Mesendoderm (in vitro differentiated cells): ENCODE measurements around the gene DELE1. TPM values are rescaled to one million over a fixed set of nuclear protein-coding genes. Genes with fewer than 3 reads are reported as not detected.

ENCODE experiments used
- DNase-seq: peaks from one replicate; pipeline ENCODE4 v3.0.0; 2013
- H2AK5ac ChIP-seq: 2 replicates; pipeline ENCODE4 v1.6.1; 2013; ENCODE audit warnings: low read length, inconsistent platforms
- H2BK120ac ChIP-seq: 2 replicates; pipeline ENCODE4 v1.6.1; 2013; ENCODE audit warnings: low read depth, mild to moderate bottlenecking, low read length, moderate library complexity, mixed read lengths
- H2BK15ac ChIP-seq: replicated peaks from 2 replicates; pipeline ENCODE4 v1.6.1; 2013; ENCODE audit warnings: low read depth, mild to moderate bottlenecking, moderate library complexity
- H2BK5ac ChIP-seq: 2 replicates; pipeline ENCODE4 v1.6.1; 2013; ENCODE audit warnings: low read length, inconsistent platforms
- H3K18ac ChIP-seq: 2 replicates; pipeline ENCODE4 v1.6.1; 2013; ENCODE audit warnings: mild to moderate bottlenecking, low read length, mixed read lengths
- H3K23ac ChIP-seq: one replicate; pipeline ENCODE4 v1.6.1; 2013; ENCODE audit warnings: low read length
- H3K27ac ChIP-seq: 2 replicates; pipeline ENCODE4 v1.5.1; 2013; ENCODE audit warnings: low read depth, mild to moderate bottlenecking, inconsistent platforms, low read length, moderate library complexity
- H3K27me3 ChIP-seq: 2 replicates; pipeline ENCODE4 v1.6.1; 2013; ENCODE audit warnings: low read length, control low read depth, mild to moderate bottlenecking, inconsistent platforms; ENCODE audit not compliant: insufficient read depth, poor library complexity
- H3K36me3 ChIP-seq: 2 replicates; pipeline ENCODE4 v1.6.1; 2013; ENCODE audit warnings: low read length, inconsistent platforms; ENCODE audit not compliant: control insufficient read depth, insufficient read depth
- H3K4ac ChIP-seq: one replicate; pipeline ENCODE4 v1.6.1; 2013; ENCODE audit warnings: low read depth, mild to moderate bottlenecking, low read length, moderate library complexity
- H3K4me1 ChIP-seq: 2 replicates; pipeline ENCODE4 v1.6.1; 2013; ENCODE audit warnings: low read depth, low read length, inconsistent platforms; ENCODE audit not compliant: control insufficient read depth
- H3K4me2 ChIP-seq: 2 replicates; pipeline ENCODE4 v1.6.1; 2013; ENCODE audit warnings: low read length
- H3K4me3 ChIP-seq: 2 replicates; pipeline ENCODE4 v1.5.1; 2013; ENCODE audit warnings: mild to moderate bottlenecking, low read length
- H3K56ac ChIP-seq: one replicate; pipeline ENCODE4 v1.6.1; 2013; ENCODE audit warnings: low read length
- H3K79me1 ChIP-seq: 2 replicates; pipeline ENCODE4 v1.6.1; 2013; ENCODE audit warnings: low read length, inconsistent platforms
- H3K79me2 ChIP-seq: 2 replicates; pipeline ENCODE4 v1.6.1; 2013; ENCODE audit warnings: mild to moderate bottlenecking, low read length; ENCODE audit not compliant: control insufficient read depth, insufficient read depth
- H3K9ac ChIP-seq: 2 replicates; pipeline ENCODE4 v1.6.1; 2013; ENCODE audit warnings: low read length, inconsistent platforms
- H4K5ac ChIP-seq: one replicate; pipeline ENCODE4 v1.6.1; 2013; ENCODE audit warnings: low read length
- H4K8ac ChIP-seq: one replicate; pipeline ENCODE4 v1.6.1; 2013; ENCODE audit warnings: low read depth, mild to moderate bottlenecking, control low read depth, low read length, moderate library complexity
- WGBS: extraction: QIAGEN DNeasy Blood & Tissue Kit; methylation state at CpG from one replicate; pipeline ENCODE4 v1.1.7; 2013; ENCODE audit warnings: low lambda C conversion rate, missing lambda C conversion rate; ENCODE audit not compliant: insufficient coverage; ENCODE audit errors: extremely low coverage; 5-methylcytosine and 5-hydroxymethylcytosine counted together
- polyA plus RNA-seq, 2 experiments: library from polyadenylated mRNA; stranded (reverse); fragments of 200-250 nt; gene quantifications; one replicate each; pipeline ENCODE4 v1.2.3, GENCODE V29; 2013

Gene DELE1
- polyA plus RNA-seq (2013, experiment 1 of 2): 29.3 TPM
- polyA plus RNA-seq (2013, experiment 2 of 2): 30.5 TPM

- no CpG with 5 or more reads among the region's 53 CpGs for WGBS
- peak within 1 kb of the TSS; percentile 77 for H2BK5ac ChIP-seq
- peaks cover 2% of the 10 kb centered on the region for H3K79me2 ChIP-seq
- peak within 1 kb of the TSS; percentile 48 for H2AK5ac ChIP-seq
- peak within 1 kb of the TSS; percentile 17 for H4K8ac ChIP-seq
- H2BK120ac ChIP-seq: no peak within 1 kb of the TSS
- H3K9ac ChIP-seq: peak within 1 kb of the TSS; percentile 94
- no peaks in the 10 kb centered on the region for H3K27me3 ChIP-seq
- no peak within 1 kb of the TSS for H2BK15ac ChIP-seq
- peak within 1 kb of the TSS; percentile 90 for H3K4me3 ChIP-seq
- DNase-seq: peak; percentile 98
- peak within 1 kb of the TSS; percentile 77 for H3K4me2 ChIP-seq
- peak within 1 kb of the TSS; percentile 93 for H3K56ac ChIP-seq
- peaks cover 13% of the 10 kb centered on the region for H3K79me1 ChIP-seq
- H4K5ac ChIP-seq: no peak within 1 kb of the TSS
- H3K36me3 ChIP-seq: peaks cover 6% of the 10 kb centered on the region
- peak within 1 kb of the TSS; percentile 95 for H3K4ac ChIP-seq
- H3K27ac ChIP-seq: peak within 1 kb of the TSS; percentile 97
- H3K4me1 ChIP-seq: peaks cover 4% of the 10 kb centered on the region
- H3K18ac ChIP-seq: peak within 1 kb of the TSS; percentile 91
- peak within 1 kb of the TSS; percentile 83 for H3K23ac ChIP-seq
These were observed at the start of gene DELE1 for GRCh38 chr5:141923448-141924313. TSS of gene DELE1 (plus strand) at chr5:141923871. CDS start at chr5:141923942, 71 bp downstream.

- H3K36me3 ChIP-seq: no peaks in the 10 kb centered on the region
- no peak overlapping the region for H2BK15ac ChIP-seq
- no peak overlapping the region for H2AK5ac ChIP-seq
- H3K18ac ChIP-seq: no peak overlapping the region
- no peaks in the 10 kb centered on the region for H3K27me3 ChIP-seq
- H3K79me2 ChIP-seq: peaks cover 49% of the 10 kb centered on the region
- no peak overlapping the region for H4K5ac ChIP-seq
- H3K4me1 ChIP-seq: peaks cover 32% of the 10 kb centered on the region
- no peak overlapping the region for H4K8ac ChIP-seq
- peaks cover 29% of the 10 kb centered on the region for H3K79me1 ChIP-seq
- H2BK120ac ChIP-seq: no peak overlapping the region
- peak overlapping the region; percentile 75 for H3K56ac ChIP-seq
- WGBS: no CpG with 5 or more reads among the region's 3 CpGs
- H3K4ac ChIP-seq: no peak overlapping the region
- no peak overlapping the region for H3K23ac ChIP-seq
- DNase-seq: no peak
- no peak overlapping the region for H2BK5ac ChIP-seq
- no peak overlapping the region for H3K4me3 ChIP-seq
- no peak overlapping the region for H3K27ac ChIP-seq
- H3K9ac ChIP-seq: no peak overlapping the region
- H3K4me2 ChIP-seq: no peak overlapping the region
These were observed 49.8 kb upstream of the DELE1 start for GRCh38 chr5:141873933-141874261.

GRCh38 chr5:141874262-141874964 lies 49.3 kb upstream of the DELE1 start:
- no peak overlapping the region for H3K4ac ChIP-seq
- no peak overlapping the region for H2BK5ac ChIP-seq
- peaks cover 29% of the 10 kb centered on the region for H3K79me1 ChIP-seq
- peak overlapping the region; percentile 75 for H3K56ac ChIP-seq
- DNase-seq: no peak
- H3K79me2 ChIP-seq: peaks cover 49% of the 10 kb centered on the region
- no peak overlapping the region for H3K4me3 ChIP-seq
- no peaks in the 10 kb centered on the region for H3K27me3 ChIP-seq
- no peak overlapping the region for H2BK15ac ChIP-seq
- H3K27ac ChIP-seq: no peak overlapping the region
- no peak overlapping the region for H4K5ac ChIP-seq
- H3K18ac ChIP-seq: no peak overlapping the region
- H3K36me3 ChIP-seq: no peaks in the 10 kb centered on the region
- peaks cover 32% of the 10 kb centered on the region for H3K4me1 ChIP-seq
- H2AK5ac ChIP-seq: peak overlapping the region; percentile 88
- no CpG with 5 or more reads among the region's 16 CpGs for WGBS
- H3K4me2 ChIP-seq: no peak overlapping the region
- H2BK120ac ChIP-seq: no peak overlapping the region
- H4K8ac ChIP-seq: no peak overlapping the region
- peak overlapping the region; percentile 24 for H3K9ac ChIP-seq
- H3K23ac ChIP-seq: no peak overlapping the region

- Histone ChIP-seq H3K9ac (peak overlapping the region; percentile 92), H2AK5ac (no peak overlapping the region), H3K79me1 (peaks cover 21% of the 10 kb centered on the region), H3K27me3 (no peaks in the 10 kb centered on the region), H2BK15ac (no peak overlapping the region), H3K4me2 (peak overlapping the region; percentile 99), H4K8ac (no peak overlapping the region), H3K23ac (peak overlapping the region; percentile 57), H3K27ac (no peak overlapping the region), H3K18ac (peak overlapping the region; percentile 18), H3K56ac (peak overlapping the region; percentile 87), H3K79me2 (peaks cover 43% of the 10 kb centered on the region), H3K36me3 (no peaks in the 10 kb centered on the region), H2BK5ac (no peak overlapping the region), H3K4ac (no peak overlapping the region), H2BK120ac (no peak overlapping the region), H4K5ac (no peak overlapping the region), H3K4me1 (peaks cover 27% of the 10 kb centered on the region), H3K4me3 (no peak overlapping the region)
- DNase-seq: no peak
- WGBS: no CpG with 5 or more reads among the region's 9 CpGs
These were observed 48.5 kb upstream of the DELE1 start for GRCh38 chr5:141875022-141875740.

- no CpG with 5 or more reads among the region's 65 CpGs for WGBS
- peak overlapping the region; percentile 39 for H3K4me3 ChIP-seq
- H3K9ac ChIP-seq: peak overlapping the region; percentile 92
- H3K27me3 ChIP-seq: no peaks in the 10 kb centered on the region
- H3K4ac ChIP-seq: no peak overlapping the region
- H3K18ac ChIP-seq: peak overlapping the region; percentile 29
- peak overlapping the region; percentile 41 for H3K27ac ChIP-seq
- H3K56ac ChIP-seq: peak overlapping the region; percentile 87
- peak; percentile 71 for DNase-seq
- H3K4me1 ChIP-seq: peaks cover 27% of the 10 kb centered on the region
- peaks cover 15% of the 10 kb centered on the region for H3K79me1 ChIP-seq
- peak overlapping the region; percentile 18 for H2BK120ac ChIP-seq
- H4K8ac ChIP-seq: no peak overlapping the region
- peak overlapping the region; percentile 20 for H2BK15ac ChIP-seq
- no peak overlapping the region for H4K5ac ChIP-seq
- H2BK5ac ChIP-seq: peak overlapping the region; percentile 71
- no peaks in the 10 kb centered on the region for H3K36me3 ChIP-seq
- peaks cover 37% of the 10 kb centered on the region for H3K79me2 ChIP-seq
- H3K4me2 ChIP-seq: peak overlapping the region; percentile 99
- H3K23ac ChIP-seq: no peak overlapping the region
- no peak overlapping the region for H2AK5ac ChIP-seq
These were observed 47.7 kb upstream of the DELE1 start for GRCh38 chr5:141875795-141876627.
